Islet of Langerhans (tissue), 1 donor: ENCODE results near the gene INSIG1.

ENCODE experiments used
- FAIRE-seq: peaks from one replicate; lab custom pipeline; 2011; peaks lifted over from hg19 to GRCh38; lab: Jason Lieb, UNC

Gene INSIG1

DNA sequence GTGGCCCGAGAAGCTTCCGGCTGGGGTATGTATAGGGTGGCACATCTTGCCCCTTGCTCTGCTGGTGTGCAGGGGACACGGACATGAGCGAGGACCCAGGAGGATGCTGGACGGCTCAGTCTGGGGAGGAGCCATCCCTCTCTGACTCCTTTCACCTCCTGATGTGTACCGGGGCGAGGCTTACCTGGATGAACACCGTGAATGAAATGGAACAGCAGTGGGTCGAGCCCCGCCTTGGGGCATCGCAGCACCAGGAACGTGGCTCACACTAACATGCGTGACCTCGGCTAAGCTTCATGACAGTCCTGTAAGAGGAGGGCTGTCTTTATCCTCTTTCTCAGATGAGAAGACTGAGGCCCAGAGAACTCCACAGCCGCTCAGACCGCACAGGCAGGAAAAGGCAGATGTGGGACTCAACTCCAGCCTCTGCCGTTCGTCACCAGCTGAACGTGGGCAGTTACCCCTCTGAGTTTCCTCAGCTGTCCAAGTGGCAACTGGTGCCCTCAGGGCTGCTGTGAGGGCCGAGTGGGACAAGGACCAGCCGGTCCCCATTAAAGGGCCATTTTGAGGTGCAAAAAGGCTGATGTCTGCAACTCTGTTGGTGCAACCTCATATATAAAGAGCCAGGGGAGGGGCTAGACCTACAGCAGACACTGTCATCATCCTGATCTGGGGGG is 54.5 kb downstream of the INSIG1 start:
- FAIRE-seq = no peak

DNA sequence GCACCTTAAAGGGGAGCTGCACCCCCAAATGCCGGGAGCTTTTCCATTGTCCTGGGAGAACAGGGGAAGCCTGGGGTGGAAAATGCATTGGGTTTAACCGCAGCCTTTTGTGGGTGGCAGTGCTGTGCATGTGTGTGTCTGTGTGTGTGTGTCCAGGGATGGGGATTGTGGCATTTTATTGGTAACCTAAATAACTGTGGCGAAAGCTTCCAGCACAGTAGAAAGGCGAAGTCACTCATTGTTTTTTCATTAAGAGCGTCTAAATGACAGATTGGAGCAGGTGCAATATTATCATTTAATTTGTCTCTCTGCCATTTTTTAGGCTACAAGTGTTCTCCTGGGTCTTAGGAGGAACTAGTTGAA is 55.1 kb downstream of the INSIG1 start:
- no peak for FAIRE-seq

GRCh38 chr7:155353256-155353897 is 55.7 kb downstream of the INSIG1 start:
- FAIRE-seq = no peak

DNA sequence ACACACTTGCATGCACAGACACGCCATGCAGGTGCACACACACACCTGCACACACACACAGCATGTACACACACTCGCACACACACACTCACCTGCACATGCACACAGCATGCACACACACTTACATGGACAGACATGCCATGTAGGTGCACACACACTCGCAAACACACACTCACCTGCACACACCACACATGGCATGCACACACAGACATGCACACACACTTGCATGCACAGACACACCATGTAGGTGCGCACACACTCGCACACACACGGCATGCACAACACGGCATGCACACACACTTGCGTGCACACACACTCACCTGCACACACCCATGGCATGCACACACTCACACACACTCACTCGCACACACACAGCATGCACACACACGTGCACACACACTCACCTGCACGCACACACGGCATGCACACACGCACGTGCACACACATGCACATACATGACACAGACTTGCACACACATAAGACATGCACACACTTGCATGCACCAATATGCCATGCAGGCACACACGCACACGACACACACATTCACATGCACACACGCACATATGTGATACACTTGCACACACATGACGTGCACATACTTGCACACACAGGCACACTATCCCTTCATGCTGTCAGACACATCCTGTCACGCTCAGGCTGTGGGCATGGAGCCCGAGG is 56.8 kb downstream of the INSIG1 start:
- no peak for FAIRE-seq

DNA sequence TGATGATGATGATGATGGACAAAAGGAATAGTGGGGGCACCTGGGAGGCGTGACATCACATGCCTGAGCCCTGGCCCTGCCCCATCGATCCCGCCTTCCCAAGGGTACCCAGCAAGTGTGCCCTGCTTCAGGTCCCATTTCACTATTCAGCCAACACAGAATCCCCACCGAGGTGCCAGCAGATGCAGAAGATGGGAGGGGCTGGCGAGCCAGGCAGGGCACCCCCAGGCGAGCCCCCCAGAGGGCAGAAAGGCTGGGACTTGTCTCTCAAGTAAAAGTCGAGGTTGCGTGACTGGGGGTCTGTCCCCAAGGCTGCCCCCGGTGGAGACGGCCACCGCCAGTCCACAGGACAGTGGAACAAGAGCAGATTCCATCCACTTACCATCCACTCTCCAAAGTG is 57.5 kb downstream of the INSIG1 start:
- FAIRE-seq = no peak

GRCh38 chr7:155355745-155356144 is 58.1 kb downstream of the INSIG1 start:
- FAIRE-seq = no peak

DNA sequence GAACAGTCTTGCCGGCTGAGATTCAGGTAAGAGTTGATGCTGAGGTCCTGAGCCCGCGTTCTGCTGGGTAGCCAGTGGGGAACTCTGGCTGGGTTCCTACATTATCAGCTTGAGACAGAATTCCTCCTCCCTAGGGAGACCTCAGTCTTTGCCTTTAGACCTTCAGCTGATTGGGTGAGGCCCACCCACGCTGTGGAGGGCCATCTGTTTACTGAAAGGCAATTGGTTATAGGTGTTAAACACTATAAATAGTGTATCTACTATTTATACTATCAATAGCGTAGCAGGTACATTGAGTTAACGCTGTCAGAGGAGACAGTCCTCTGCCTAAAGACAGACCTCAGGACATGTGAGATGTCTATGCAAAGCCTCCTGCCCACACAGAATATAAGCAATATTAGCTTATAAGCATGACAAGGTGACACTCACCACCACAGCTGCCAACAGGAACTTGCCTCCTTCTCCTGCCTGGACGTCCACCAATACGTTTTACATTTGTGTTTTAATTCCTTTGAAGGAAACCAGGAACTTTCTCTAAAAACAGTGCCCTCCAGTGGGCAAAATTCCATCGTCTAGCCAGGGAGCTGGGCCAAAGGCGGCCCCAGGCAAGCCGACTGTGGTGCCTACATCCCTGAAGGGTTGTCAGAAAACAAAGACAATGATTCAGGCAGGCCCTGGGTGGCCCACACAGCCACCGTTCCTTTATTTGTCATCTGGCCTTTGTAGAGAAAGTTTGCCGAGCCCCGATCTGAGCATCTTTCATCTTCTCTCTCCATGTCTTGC is 58.8 kb downstream of the INSIG1 start:
- FAIRE-seq = no peak

DNA sequence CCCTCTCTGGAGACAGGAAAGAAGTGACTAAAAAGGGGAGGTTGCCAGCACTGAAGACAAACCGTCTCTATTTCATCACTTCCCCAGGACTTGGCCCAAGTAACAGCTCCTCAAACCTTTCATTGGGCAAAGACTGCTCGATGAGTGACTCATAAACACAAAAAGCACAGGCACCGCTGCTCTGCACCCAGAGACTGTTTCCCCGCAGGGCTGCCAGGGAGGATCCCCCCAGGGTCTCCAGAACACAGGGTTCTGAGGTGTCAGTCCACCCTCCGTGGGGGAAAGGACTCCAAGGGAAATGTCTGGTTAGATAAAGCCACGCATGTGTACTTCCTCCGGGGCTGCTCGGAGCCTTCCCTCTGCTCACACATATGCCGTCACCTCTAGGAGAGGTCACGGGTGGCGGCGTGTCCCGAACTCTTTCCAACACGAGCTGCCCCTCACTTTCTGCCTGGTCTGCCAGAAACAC is 59.9 kb downstream of the INSIG1 start:
- FAIRE-seq = no peak

DNA sequence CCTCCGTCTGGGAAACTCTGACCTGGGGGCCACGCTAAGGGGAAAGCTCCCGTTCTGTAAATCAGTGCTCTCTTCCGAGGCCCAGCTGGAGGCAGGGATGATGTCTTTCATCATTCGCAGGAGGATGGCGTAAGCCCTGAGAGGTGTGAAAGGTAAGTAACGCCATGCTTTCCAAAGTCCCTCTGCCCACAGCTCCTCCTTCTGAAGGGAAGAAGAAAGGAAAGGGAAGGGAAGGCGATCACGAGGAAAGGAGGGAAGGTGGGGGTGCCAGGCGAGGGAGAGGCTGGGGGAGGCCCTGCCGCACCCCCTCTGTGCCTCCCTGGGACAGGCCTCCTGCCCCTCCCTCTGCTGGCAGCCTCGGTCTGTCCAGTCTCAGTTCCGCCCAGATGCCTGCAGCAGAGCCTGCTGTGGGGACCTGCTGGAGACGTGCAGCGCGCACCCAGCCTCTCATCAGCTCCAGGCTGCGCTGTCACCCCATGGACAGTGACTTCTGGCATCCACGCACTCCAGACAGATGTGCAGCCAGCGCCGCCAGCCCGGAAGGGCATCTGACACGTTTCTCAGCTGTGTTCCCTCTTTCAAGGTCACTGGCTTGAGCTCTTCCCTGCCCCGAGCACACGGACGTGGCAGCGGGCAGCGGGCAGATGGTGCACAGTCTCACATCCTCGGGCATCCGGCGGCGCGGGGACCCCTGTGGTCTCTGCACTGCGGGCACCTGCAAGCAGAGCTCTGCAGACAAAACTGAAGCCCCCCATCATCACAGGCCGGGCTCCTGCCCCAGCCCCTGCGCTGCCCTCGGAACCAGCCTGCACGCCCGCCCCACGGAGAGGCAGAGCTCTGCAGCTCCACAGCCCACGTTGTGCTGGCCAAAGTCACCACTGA is 60.6 kb downstream of the INSIG1 start:
- FAIRE-seq = no peak

GRCh38 chr7:155358948-155359712 is 61.5 kb downstream of the INSIG1 start:
- FAIRE-seq = no peak
